Neural progenitor cell (in vitro differentiated cells): ENCODE data around the gene DRC1. TPM values are rescaled to one million over a fixed set of nuclear protein-coding genes. Genes with fewer than 3 reads are reported as not detected.
A peak's percentile ranks its signal among the peaks of the same experiment; 100 is the strongest.

Source experiments
- DNase-seq: peaks from one replicate; pipeline ENCODE4 v3.0.0-alpha.2; 2016; ENCODE audit warnings: low spot score
- H2AFZ ChIP-seq: fragments of 200-600 bp; sonication (generic); replicated peaks from 2 replicates; pipeline ENCODE4 v1.6.1; 2016; ENCODE audit warnings: antibody characterized with exemption
- H3F3A ChIP-seq: fragments of 200-600 bp; sonication (generic); 2 replicates; pipeline ENCODE4 v1.6.1; 2016; ENCODE audit warnings: antibody characterized with exemption, low read depth
- H3K27ac ChIP-seq: fragments of 200-600 bp; sonication (generic); 2 replicates; pipeline ENCODE4 v1.5.1; 2016; ENCODE audit warnings: mild to moderate bottlenecking
- H3K27me3 ChIP-seq: fragments of 200-600 bp; sonication (generic); 2 replicates; pipeline ENCODE4 v1.6.1; 2016; ENCODE audit warnings: mild to moderate bottlenecking, moderate library complexity
- H3K36me3 ChIP-seq: fragments of 200-600 bp; sonication (generic); 2 replicates; pipeline ENCODE4 v1.5.1; 2016
- H3K4me1 ChIP-seq: fragments of 200-600 bp; sonication (generic); 2 replicates; pipeline ENCODE4 v1.6.1; 2016; ENCODE audit warnings: mixed run types
- H3K4me2 ChIP-seq: fragments of 200-600 bp; sonication (generic); 2 replicates; pipeline ENCODE4 v1.6.1; 2016
- H3K4me3 ChIP-seq: fragments of 200-600 bp; sonication (generic); 2 replicates; pipeline ENCODE4 v1.5.1; 2016
- H3K79me2 ChIP-seq: fragments of 200-600 bp; sonication (generic); 2 replicates; pipeline ENCODE4 v1.6.1; 2016; ENCODE audit warnings: low read depth
- H3K9ac ChIP-seq: fragments of 200-600 bp; sonication (generic); 2 replicates; pipeline ENCODE4 v1.6.1; 2016
- H3K9me3 ChIP-seq: fragments of 200-600 bp; sonication (generic); 2 replicates; pipeline ENCODE4 v1.5.1; 2016; ENCODE audit warnings: low read depth
- H4K20me1 ChIP-seq: fragments of 200-600 bp; sonication (generic); 2 replicates; pipeline ENCODE4 v1.6.1; 2016; ENCODE audit warnings: low read depth
- H3K27ac Mint-ChIP-seq: 3 replicates; pipeline ENCODE4 v1.8.0; 2021; ENCODE audit warnings: mixed read lengths
- H3K27me3 Mint-ChIP-seq: 2 replicates; pipeline ENCODE4 v1.8.0; 2022; ENCODE audit warnings: low read depth, mild to moderate bottlenecking, inconsistent platforms, moderate library complexity, mixed read lengths; ENCODE audit not compliant: insufficient read depth
- H3K36me3 Mint-ChIP-seq: 3 replicates; pipeline ENCODE4 v1.8.0; 2021; ENCODE audit warnings: mixed read lengths
- H3K4me1 Mint-ChIP-seq: 3 replicates; pipeline ENCODE4 v1.8.0; 2021; ENCODE audit warnings: mixed read lengths
- H3K4me3 Mint-ChIP-seq: 3 replicates; pipeline ENCODE4 v1.8.0; 2021; ENCODE audit warnings: mild to moderate bottlenecking, moderate library complexity, mixed read lengths
- H3K9me3 Mint-ChIP-seq: 3 replicates; pipeline ENCODE4 v1.8.0; 2020; ENCODE audit warnings: mixed read lengths
- EZH2 ChIP-seq: fragments of 200-600 bp; sonication (generic); IDR thresholded peaks from 2 replicates; pipeline ENCODE4 v1.6.1; 2017; ENCODE audit warnings: antibody characterized with exemption, mild to moderate bottlenecking, moderate library complexity
- EZH2phosphoT487 ChIP-seq: fragments of 200-600 bp; sonication (generic); IDR thresholded peaks from 2 replicates; pipeline ENCODE4 v1.6.1; 2017; ENCODE audit warnings: antibody characterized with exemption
- total RNA-seq: library from RNA; depleted of rRNA; stranded (reverse); fragments of >200 nt; gene quantifications from 2 replicates; pipeline ENCODE4 v1.2.3, GENCODE V29; 2015; ENCODE audit warnings: low replicate concordance
- TF ChIP-seq, protein P1 (sequence below): fragments of 200-600 bp; sonication (generic); IDR thresholded peaks from 2 replicates; pipeline ENCODE4 v1.5.1; 2017; ENCODE audit warnings: antibody characterized with exemption, mild to moderate bottlenecking

Gene DRC1
- total RNA-seq, 1 donor from 2014 or later: not detected

DNA sequence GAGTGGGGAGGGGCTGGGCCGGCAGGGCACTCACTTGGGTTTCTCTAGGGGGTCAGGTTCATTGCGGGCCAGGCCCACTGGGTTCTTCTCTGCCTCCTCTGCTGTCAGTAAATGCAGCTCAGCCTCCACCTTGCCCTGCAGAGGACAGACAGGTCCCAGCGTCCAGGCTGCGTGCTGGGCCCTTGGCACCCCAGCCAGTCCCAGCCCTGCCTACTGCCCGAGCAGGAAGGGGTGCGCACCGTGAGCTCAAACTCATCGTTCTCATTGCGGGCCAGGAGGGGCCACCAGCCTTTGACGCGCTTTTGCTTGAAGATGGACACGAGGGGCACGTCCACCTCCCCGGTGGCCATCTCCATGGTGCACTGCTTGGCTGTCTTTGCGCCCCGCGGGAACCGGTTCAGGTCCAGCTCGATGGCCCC is 58.9 kb downstream of the DRC1 start:
- H3K36me3 Mint-ChIP-seq: no peaks in the 10 kb centered on the region
- no peak for DNase-seq
- no peak for TF ChIP-seq EZH2
- TF ChIP-seq, protein P1, sequence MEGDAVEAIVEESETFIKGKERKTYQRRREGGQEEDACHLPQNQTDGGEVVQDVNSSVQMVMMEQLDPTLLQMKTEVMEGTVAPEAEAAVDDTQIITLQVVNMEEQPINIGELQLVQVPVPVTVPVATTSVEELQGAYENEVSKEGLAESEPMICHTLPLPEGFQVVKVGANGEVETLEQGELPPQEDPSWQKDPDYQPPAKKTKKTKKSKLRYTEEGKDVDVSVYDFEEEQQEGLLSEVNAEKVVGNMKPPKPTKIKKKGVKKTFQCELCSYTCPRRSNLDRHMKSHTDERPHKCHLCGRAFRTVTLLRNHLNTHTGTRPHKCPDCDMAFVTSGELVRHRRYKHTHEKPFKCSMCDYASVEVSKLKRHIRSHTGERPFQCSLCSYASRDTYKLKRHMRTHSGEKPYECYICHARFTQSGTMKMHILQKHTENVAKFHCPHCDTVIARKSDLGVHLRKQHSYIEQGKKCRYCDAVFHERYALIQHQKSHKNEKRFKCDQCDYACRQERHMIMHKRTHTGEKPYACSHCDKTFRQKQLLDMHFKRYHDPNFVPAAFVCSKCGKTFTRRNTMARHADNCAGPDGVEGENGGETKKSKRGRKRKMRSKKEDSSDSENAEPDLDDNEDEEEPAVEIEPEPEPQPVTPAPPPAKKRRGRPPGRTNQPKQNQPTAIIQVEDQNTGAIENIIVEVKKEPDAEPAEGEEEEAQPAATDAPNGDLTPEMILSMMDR: no peak
- TF ChIP-seq EZH2phosphoT487: no peak

DNA sequence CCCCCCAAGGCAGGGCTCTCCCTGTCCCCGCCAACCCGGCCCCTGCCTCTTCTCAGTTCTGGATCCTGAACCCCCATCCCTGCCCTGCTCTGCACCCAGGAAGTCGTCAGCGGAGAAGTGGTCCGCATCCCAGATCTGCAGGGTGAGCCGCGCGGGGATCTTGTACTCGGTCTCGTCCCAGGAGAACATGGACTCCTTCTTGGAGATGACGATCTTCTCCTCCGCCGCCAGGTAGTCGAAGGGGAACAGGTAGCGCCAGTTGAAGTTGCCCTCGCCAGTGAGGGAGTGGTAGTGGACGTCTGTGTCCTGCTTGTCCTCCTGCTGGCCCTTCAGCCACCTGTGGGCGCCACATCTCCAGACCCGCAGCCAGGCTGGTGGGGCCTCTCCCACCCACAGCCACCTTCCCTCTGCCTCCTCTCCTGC is 59.9 kb downstream of the DRC1 start:
- H3K27ac Mint-ChIP-seq: no peak overlapping the region
- TF ChIP-seq, protein P1: no peak
- no peak for TF ChIP-seq EZH2phosphoT487
- TF ChIP-seq EZH2: no peak
- H3K4me3 Mint-ChIP-seq: no peak overlapping the region
- Histone ChIP-seq H3K4me3 (no peak overlapping the region), H3K9me3 (no peaks in the 10 kb centered on the region), H4K20me1 (no peaks in the 10 kb centered on the region), H2AFZ (no peak overlapping the region), H3K4me2 (no peak overlapping the region), H3K27ac (no peak overlapping the region), H3K4me1 (peaks cover 19% of the 10 kb centered on the region), H3K36me3 (no peaks in the 10 kb centered on the region), H3K79me2 (no peaks in the 10 kb centered on the region), H3K27me3 (no peaks in the 10 kb centered on the region), H3F3A (peaks cover 13% of the 10 kb centered on the region), H3K9ac (no peak overlapping the region)
- peaks cover 11% of the 10 kb centered on the region for H3K27me3 Mint-ChIP-seq
- no peaks in the 10 kb centered on the region for H3K36me3 Mint-ChIP-seq
- peaks cover 31% of the 10 kb centered on the region for H3K4me1 Mint-ChIP-seq
- DNase-seq: no peak
- H3K9me3 Mint-ChIP-seq: no peaks in the 10 kb centered on the region

More for the DNA sequence above, 58.9 kb downstream of the DRC1 start:
- Mint-ChIP-seq H3K4me3 (no peak overlapping the region), H3K9me3 (no peaks in the 10 kb centered on the region), H3K27me3 (peaks cover 6% of the 10 kb centered on the region), H3K27ac (peak overlapping the region; percentile 74), H3K4me1 (peaks cover 41% of the 10 kb centered on the region)
- no peaks in the 10 kb centered on the region for H3K79me2 ChIP-seq
- no peaks in the 10 kb centered on the region for H3K9me3 ChIP-seq
- H3K27me3 ChIP-seq: no peaks in the 10 kb centered on the region
- H3K36me3 ChIP-seq: no peaks in the 10 kb centered on the region
- H3K4me3 ChIP-seq: no peak overlapping the region
- H3K4me2 ChIP-seq: no peak overlapping the region
- H3K9ac ChIP-seq: no peak overlapping the region
- H2AFZ ChIP-seq: no peak overlapping the region
- no peaks in the 10 kb centered on the region for H4K20me1 ChIP-seq
- H3F3A ChIP-seq: peaks cover 13% of the 10 kb centered on the region
- peaks cover 22% of the 10 kb centered on the region for H3K4me1 ChIP-seq
- no peak overlapping the region for H3K27ac ChIP-seq

DNA sequence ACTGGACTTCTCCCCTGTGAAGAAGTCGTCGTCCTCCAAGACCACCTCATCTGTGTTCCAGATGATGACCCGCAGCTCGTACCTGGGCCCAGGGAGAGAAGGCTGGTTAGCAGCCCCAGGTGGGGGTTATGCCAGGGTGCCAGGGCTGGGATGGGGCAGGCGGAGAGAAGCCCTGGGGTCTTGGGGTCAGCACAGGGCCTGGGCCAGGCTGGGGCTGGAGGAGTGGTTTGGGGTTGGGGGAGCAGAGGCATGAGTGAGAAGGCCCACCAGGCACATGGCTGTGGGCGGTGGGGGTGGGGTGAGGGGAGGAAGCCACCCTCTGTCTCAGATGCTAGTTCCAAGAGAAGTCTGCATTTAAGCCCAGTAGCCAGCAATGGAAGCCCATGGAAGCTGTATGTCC is 60.4 kb downstream of the DRC1 start:
- Histone ChIP-seq H3K4me3 (no peak overlapping the region), H3K27me3 (no peaks in the 10 kb centered on the region), H3K9ac (no peak overlapping the region), H3K79me2 (no peaks in the 10 kb centered on the region), H3K4me2 (no peak overlapping the region), H2AFZ (no peak overlapping the region), H3K27ac (no peak overlapping the region), H3K4me1 (peaks cover 16% of the 10 kb centered on the region), H4K20me1 (no peaks in the 10 kb centered on the region), H3K9me3 (no peaks in the 10 kb centered on the region), H3F3A (peaks cover 11% of the 10 kb centered on the region), H3K36me3 (no peaks in the 10 kb centered on the region)
- Mint-ChIP-seq H3K9me3 (no peaks in the 10 kb centered on the region), H3K4me3 (no peak overlapping the region), H3K4me1 (peaks cover 28% of the 10 kb centered on the region), H3K36me3 (no peaks in the 10 kb centered on the region), H3K27ac (no peak overlapping the region), H3K27me3 (peaks cover 11% of the 10 kb centered on the region)
- no peak for TF ChIP-seq EZH2
- no peak for TF ChIP-seq EZH2phosphoT487
- TF ChIP-seq, protein P1: no peak
- no peak for DNase-seq
